ENCODE results near the gene AP5S1.
"Not testable (repeated sequence)": the region's sequence is repeated elsewhere in the genome, so short reads cannot be mapped to it uniquely, and the experiment has no call there.

AP5S1 gene

DNA sequence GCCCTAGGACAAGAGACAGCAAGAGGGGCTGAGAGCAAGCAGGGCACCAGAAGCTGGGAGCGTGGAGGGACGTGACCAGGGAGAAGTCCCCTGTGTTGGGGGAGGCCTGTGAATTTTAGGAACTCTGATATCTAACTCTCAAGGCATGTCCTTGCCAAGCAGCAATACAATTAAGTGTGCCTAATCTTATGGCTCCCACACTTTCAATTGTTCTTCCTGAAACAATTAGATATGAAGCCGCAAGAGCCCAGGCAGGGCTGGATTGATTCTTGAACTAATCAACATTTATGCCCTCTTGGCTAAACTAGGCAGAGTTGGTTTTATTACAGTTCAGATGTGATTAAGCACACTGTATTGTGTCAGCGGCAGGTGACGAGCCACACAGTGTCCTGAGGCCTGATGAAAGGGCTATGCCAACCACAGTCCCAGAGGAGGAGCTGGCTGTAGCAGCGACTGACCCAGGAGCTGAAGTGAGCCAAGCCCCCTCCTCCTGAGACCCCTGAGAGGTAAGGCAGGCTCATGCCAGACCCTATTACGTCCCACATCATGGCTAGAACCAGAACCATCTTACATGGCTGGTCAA lies 22.1 kb downstream of the AP5S1 start:
- in situ Hi-C loops (cut with HindIII; ENCODE audit: low sequenced_read_pairs) = no loop called here

DNA sequence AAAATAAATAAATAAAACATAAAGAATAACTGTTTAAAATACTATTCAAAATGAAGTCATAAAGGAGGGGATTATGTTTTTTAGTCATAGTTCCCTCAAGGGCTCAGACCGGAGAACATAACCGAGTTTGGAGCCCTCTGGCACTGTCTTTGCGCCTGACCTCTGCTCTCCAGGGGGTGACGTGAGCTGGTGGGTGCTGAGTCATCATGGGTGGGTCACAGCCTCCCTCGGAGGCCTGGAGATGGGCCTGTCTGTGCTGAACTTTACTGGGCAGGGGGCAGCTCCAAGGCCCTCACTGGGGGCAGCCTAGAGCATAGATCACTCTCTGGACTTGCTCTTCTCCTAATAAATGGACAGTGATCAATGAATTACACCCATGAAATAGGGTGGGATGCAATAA lies 23.1 kb downstream of the AP5S1 start:
- in situ Hi-C loops (cut with HindIII; ENCODE audit: low sequenced_read_pairs) = no loop called here

DNA sequence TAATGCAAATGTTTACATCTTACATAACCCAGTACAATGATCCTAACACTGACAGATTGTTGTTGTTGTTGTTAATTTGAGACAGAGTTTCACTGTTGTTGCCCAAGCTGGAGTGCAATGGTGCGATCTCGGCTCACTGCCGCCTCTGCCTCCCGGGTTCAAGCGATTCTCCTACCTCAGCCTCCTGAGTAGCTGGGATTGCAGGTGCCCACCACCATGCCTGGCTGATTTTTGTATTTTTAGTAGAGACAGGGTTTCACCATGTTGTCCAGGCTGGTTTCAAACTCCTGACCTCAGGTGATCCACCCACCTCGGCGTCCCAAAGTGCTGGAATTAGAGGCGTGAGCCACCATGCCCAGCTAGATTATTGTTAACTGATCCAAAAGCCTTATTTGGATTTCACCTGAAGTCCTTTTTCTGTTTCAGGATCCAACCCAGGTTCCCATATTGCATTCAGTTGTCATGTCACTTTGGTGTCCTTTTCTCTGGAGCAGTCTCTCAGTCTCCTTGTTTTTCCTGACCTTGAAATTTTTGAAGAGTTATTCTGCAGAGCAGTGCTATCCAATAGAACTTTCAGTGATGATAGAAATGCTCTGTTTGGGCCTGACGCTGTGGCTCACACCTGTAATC lies 23.8 kb downstream of the AP5S1 start:
- in situ Hi-C loops (cut with HindIII; ENCODE audit: low sequenced_read_pairs) = not testable (repeated sequence)

DNA sequence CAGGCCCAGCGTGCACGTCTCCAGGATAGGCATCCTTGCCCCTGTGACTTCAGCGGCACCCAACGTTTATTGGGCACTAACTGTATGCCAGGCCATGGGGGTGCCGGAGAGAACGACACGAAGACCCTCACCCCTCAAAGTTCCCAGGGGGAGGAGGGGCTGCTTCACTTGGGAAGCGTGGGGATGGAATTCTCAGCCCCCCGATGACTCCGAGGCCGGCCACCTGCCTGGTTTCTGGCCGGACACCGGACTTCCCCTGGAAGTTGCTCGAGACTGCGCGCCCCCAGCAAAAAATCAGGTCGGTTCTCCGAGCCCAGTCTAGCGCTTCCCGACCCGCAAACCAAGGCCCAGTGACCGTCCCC lies 26.0 kb downstream of the AP5S1 start:
- in situ Hi-C loops (cut with HindIII; ENCODE audit: low sequenced_read_pairs) = no loop called here

DNA sequence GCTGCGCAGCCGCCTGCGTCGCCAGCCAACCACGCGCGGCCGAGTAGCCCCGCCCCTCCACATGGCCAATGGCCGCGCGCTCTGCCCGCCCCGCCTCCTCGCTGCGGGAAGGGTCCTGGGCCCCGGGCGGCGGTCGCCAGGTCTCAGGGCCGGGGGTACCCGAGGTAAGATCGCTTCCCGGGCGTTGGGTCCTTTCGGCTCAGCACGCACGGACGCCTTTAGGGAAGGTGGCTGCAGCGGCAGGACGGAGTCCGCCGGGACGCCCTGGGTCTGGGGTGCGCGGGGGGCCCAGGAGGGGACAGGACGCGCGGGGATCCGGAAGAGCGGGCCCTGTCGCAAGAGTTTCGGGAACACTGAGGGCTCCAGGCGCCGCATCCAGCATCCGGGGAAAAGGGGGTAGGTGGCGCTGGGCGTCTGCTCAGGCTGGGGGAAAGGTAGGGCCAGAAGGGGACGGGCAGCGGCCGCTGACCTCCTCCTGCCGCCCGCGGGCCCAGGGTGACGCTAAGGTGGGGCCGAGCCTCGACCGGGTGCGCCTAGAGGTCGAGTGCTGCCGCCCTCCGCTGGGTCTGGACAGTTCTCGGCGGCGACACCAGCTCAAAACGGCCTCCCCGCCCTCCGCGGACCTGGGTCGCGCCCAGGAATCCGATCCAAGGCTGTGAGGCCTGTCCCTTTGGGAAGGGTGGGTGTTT lies 26.5 kb downstream of the AP5S1 start, which contains the start of gene MAVS:
MAVS (plus strand) TSS at position 95 of the 689 bp plus-strand sequence. CDS start 7,791 bp downstream, outside the sequence.
- in situ Hi-C loops (cut with HindIII; ENCODE audit: low sequenced_read_pairs) = no loop called here

DNA sequence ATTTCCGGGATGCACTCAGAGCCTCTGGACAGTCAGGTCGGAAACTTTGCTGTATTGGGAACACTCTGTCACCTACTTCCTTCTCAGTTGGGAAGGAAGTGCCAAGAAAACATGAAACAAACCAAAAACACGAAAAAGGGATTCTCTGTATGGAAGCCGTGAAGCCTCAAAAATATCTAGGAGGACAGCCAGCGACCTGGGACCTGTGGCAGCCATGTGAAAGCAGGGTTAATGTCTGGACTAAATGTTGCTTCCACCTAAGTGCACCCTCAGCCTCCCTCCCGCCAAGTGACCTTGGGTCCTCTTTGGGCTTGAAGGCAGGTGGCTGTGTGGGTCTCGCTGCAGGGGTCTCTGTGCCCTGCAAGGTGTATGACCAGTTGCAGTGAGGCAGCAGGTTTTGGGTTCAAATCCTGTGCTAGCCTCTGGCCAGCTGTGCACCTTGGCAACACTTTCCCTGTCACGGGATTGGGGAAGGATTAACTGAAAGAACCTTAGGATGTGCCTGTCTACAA lies 27.1 kb downstream of the AP5S1 start:
- in situ Hi-C loops (cut with HindIII; ENCODE audit: low sequenced_read_pairs) = no loop called here

DNA sequence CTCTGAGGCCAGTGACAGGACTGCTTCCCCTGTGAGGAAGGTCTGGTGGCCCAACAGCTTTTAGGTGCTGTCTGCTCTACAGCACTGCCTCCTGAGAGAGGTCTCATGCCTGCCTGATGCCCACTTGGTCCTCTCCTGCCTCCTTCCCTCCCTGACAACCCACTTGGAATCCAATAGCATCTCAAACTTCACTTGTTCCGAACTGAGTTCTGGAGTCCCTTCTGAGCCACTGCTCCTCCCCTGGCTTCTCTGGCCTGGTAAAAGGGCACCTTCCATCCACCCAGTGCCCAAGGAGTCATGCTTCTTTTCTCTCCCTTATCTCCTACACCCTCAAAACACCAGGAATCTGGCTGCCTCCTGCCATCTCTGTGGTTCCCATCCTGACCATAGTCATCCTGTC lies 28.2 kb downstream of the AP5S1 start:
- in situ Hi-C loops (cut with HindIII; ENCODE audit: low sequenced_read_pairs) = no loop called here

DNA sequence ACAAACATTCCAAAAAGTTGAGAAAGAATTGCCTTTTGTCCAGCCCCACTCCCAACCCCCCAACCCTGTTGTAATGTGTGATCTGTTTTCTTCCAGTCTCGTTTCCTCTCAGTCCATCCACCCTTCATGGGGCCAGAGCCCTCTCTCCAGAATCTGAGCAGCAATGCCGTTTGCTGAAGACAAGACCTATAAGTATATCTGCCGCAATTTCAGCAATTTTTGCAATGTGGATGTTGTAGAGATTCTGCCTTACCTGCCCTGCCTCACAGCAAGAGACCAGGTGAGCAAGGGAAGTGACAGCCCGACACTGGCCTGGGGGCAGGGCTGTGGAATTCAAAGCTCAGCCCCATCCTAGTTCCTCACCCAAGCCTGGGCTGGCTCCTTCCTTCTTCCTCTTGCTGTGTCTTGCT lies 34.1 kb downstream of the AP5S1 start:
- in situ Hi-C loops (cut with HindIII; ENCODE audit: low sequenced_read_pairs) = no loop called here

DNA sequence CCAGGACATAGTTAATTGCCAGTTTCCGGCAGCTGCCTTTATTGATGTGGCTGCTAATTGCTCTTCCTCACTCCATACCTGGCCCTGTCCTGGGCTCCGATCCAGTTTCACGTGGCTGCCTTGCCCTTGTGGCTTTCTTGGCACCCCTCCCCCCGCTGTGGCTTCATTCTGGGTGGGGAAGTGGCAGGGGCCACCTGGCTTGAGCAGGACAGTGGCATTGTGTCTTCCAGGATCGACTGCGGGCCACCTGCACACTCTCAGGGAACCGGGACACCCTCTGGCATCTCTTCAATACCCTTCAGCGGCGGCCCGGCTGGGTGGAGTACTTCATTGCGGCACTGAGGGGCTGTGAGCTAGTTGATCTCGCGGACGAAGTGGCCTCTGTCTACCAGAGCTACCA lies 37.1 kb downstream of the AP5S1 start:
- in situ Hi-C loops (cut with HindIII; ENCODE audit: low sequenced_read_pairs) = no loop called here

DNA sequence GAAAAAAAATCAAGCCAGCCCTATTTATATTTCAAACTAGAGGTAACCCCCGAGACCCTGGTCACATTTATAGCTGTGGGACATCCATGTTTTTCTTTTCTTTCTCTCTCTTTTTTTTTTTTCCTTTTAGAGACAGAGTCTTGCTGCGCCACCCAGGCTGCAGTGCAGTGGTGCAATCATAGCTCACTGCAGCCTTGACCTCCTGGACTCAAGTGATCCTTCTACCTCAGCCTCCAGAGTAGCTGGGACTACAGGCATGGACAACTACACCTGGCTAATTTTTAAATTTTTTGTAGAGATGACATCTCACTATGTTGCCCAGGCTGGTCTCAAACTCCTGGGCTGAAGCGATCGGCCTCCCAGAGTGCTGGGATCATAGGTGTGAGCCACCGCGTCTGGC lies 38.3 kb downstream of the AP5S1 start:
- in situ Hi-C loops (cut with HindIII; ENCODE audit: low sequenced_read_pairs) = no loop called here

DNA sequence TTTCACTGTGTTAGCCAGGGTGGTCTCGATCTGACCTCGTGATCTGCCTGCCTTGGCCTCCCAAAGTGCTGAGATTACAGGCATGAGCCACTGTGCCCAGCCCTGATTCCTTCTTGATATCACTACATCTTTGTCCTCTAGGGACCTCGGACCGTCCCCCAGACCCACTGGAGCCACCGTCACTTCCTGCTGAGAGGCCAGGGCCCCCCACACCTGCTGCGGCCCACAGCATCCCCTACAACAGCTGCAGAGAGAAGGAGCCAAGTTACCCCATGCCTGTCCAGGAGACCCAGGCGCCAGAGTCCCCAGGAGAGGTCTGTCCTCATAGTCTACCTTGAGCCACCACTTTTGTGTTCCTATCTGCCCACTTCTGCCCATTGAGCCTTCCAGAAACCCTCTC lies 40.8 kb downstream of the AP5S1 start:
- in situ Hi-C loops (cut with HindIII; ENCODE audit: low sequenced_read_pairs) = no loop called here

DNA sequence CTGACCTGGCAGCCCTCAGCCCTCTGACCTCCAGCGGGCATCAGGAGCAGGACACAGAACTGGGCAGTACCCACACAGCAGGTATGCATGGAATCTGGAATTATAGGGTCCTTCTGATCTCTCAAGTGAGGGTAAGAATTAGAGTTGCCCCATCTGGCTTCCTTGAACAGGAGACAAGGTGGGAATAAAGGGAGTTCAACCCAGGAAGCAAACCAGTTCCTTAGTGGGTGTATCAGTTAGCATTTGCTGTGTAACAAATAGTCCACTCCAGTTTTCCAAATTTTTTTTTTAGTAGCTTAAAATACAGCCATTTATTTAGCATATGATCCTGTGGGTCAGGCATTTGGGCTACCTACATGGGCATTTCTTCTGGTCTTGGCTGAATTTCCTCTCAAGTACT lies 42.0 kb downstream of the AP5S1 start:
- in situ Hi-C loops (cut with HindIII; ENCODE audit: low sequenced_read_pairs) = no loop called here

DNA sequence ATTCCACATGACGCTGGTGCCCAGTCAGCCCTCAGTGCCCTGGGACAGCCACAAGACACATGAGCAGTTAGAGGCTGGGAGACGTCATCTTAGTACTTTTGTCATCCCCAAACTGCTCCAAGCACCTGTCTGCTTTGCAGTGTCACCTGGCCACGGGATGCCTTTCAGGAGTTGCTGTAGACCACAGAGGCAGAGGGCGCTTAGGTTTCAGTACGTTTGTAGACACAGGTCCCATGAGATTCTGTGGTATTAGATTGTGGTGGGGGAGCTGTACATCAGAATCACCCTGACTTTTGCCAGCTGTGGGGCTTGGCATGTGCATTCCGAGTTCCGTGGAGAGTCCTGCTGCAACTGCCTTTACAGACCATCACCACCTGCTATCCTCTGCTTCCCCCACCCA lies 43.0 kb downstream of the AP5S1 start:
- in situ Hi-C loops (cut with HindIII; ENCODE audit: low sequenced_read_pairs) = no loop called here

DNA sequence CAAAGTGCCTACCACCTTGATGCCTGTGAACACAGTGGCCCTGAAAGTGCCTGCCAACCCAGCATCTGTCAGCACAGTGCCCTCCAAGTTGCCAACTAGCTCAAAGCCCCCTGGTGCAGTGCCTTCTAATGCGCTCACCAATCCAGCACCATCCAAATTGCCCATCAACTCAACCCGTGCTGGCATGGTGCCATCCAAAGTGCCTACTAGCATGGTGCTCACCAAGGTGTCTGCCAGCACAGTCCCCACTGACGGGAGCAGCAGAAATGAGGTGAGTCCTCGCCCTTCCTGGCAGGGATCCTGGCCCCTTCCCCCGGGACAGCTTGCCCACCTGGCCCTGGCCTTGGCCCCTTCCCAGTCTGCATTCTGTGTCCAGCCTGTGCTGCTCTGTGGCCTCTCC lies 44.2 kb downstream of the AP5S1 start:
- in situ Hi-C loops (cut with HindIII; ENCODE audit: low sequenced_read_pairs) = no loop called here

DNA sequence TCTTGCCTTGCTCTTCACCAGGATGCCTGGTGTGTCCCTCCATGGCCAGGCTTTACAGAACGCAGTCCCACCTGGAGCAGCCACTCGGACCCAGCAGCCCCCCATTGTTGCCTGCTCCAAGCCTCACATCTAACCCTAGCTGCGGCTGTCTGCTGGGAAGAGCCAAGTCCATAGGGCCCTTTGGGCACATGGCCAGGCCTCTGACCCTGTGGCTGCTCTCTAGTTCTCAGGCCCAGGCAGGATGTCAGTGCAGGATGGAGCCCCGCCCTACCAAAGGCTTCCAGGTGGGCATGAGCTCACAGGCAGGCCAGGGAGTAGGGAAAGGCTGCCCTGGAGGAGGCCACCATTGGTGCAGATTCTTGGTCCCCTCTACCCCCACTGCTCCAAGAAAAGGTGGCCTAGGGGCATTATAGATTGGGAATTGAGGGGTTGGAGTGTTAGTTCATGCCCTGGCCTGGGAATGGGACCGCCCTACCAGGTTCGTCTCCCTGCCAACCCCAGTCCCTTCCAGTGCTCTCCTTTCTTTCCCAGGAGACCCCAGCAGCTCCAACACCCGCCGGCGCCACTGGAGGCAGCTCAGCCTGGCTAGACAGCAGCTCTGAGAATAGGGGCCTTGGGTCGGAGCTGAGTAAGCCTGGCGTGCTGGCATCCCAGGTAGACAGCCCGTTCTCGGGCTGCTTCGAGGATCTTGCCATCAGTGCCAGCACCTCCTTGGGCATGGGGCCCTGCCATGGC lies 45.0 kb downstream of the AP5S1 start:
- in situ Hi-C loops (cut with HindIII; ENCODE audit: low sequenced_read_pairs) = no loop called here

DNA sequence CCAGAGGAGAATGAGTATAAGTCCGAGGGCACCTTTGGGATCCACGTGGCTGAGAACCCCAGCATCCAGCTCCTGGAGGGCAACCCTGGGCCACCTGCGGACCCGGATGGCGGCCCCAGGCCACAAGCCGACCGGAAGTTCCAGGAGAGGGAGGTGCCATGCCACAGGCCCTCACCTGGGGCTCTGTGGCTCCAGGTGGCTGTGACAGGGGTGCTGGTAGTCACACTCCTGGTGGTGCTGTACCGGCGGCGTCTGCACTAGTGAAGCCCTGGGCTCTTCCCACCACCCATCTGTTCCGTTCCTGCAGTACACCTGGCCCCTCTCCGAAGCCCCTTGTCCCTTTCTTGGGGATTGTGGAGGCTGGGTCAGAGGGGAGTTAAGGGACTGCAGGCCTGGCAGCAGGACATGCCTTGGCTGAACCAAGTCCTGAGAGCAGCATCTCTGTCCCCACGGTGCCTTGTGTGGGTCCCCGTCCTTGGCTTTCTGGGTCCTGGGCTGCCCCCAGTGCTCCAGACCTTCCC lies 45.6 kb downstream of the AP5S1 start:
- in situ Hi-C loops (cut with HindIII; ENCODE audit: low sequenced_read_pairs) = no loop called here

DNA sequence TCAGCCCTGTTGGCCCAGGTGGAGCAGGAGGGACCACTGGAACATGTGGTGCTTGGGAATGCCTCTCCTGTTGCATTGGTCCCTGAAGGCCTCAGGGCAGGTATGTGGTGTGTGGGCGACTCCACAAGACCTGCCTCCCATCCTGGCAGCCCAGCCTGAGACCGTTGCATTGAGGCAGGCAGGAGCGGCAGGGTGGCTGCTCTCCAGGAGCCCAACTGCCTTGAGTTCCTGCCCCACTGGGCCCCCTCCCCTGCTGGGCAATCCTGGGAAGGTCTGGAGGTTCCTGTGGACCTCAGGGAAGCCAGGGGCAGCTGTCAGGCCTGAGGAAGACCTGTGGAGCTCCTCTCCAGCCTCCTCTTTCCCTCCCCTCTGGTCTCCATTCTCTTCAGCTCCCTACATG lies 46.1 kb downstream of the AP5S1 start:
- in situ Hi-C loops (cut with HindIII; ENCODE audit: low sequenced_read_pairs) = no loop called here

DNA sequence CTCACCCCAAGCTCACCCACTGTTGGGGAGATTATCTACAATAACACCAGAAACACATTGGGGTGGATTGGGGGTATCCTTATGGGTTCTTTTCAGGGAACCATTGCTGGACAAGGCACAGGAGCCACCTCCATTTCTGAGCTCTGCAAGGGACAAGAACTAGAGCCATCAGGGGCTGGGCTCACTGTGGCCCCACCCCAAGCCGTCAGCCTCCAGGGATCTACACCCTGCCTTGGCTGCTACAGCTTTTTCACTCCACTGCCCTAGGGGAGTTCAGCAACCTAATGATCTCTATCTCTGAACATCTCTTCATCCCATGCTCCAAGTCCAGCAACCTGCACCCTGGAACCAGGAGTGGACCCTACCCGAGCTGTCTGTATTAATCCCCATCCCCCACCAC lies 47.5 kb downstream of the AP5S1 start:
- in situ Hi-C loops (cut with HindIII; ENCODE audit: low sequenced_read_pairs) = no loop called here

DNA sequence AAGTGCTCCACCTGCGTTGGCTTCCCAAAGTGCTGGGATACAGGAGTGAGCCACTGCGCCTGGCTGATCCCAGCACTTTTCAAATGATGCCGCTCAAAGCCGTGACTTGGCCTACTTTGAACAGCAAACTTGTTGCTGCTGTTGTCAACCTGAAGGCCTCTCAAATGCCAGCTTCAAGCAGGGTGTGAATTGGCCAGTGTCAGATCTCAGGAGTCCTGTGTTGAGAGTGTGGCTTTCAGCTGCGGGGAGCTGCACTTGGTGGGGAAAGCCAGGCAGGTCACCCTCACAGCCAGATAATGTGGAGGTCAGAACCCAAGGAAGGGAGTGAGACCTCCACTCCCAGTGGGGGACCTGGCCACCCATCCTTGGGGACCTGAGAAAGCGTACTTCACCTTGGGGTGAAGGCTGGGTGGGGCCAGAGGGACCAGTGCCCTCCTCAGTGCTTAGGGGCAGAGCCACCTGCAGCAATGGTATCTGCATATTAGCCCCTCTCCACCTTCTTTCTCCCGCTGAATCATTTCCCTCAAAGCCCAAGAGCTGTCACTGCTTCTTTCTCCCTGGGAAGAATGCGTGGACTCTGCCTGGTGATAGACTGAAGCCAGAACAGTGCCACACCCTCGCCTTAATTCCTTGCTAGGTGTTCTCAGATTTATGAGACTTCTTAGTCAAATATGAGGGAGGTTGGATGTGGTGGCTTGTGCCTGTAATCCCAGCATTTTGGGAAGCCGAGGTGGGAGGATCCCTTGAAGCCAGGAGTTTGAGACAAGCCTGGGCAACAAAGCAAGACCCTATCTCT lies 49.7 kb downstream of the AP5S1 start:
- in situ Hi-C loops (cut with HindIII; ENCODE audit: low sequenced_read_pairs) = no loop called here

DNA sequence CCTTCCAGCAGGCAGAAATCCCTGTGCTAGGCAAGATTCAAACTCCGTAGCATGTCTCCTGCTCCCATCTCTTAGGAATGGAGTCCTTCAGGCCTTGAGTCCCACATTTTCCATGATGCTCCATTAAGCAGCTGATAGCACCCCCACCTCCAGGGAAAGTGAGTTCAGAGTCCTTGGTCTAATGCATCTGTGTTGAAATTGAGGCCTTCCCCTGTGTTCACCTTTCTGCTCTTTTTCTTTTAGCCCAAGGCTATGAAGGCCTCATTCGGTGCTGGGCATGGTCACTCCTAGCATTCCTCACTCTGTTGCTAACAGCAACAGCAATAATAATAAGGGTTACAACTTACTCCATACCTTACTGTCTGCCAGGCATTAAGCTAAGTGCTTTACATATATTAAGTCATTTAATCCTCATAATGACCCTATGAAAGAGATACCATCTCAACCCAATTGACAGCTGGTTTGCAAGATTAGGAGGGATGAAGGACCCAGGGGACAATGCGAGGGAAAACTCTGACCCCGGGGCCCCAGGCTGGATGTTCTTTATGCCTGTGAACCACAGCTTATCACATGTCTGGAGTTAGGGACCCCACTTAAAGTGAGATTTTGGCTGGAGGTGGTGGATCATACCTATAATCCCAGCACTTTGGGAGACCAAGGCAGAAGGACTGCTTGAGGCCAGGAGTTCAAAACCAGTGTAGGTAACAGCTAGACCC lies 51.4 kb downstream of the AP5S1 start:
- in situ Hi-C loops (cut with HindIII; ENCODE audit: low sequenced_read_pairs) = no loop called here

Measured in endothelial cell of hepatic sinusoid (primary cell).